Raji (cell line): Measurements from ENCODE around the gene PRUNE1.

Experiments used
- POLR2A ChIP-seq: IDR thresholded peaks from 2 replicates; pipeline ENCODE4 v1.6.1; 2011; ENCODE audit warnings: low read depth, low read length, control low read depth; ENCODE audit not compliant: insufficient read depth

The PRUNE1 gene

DNA sequence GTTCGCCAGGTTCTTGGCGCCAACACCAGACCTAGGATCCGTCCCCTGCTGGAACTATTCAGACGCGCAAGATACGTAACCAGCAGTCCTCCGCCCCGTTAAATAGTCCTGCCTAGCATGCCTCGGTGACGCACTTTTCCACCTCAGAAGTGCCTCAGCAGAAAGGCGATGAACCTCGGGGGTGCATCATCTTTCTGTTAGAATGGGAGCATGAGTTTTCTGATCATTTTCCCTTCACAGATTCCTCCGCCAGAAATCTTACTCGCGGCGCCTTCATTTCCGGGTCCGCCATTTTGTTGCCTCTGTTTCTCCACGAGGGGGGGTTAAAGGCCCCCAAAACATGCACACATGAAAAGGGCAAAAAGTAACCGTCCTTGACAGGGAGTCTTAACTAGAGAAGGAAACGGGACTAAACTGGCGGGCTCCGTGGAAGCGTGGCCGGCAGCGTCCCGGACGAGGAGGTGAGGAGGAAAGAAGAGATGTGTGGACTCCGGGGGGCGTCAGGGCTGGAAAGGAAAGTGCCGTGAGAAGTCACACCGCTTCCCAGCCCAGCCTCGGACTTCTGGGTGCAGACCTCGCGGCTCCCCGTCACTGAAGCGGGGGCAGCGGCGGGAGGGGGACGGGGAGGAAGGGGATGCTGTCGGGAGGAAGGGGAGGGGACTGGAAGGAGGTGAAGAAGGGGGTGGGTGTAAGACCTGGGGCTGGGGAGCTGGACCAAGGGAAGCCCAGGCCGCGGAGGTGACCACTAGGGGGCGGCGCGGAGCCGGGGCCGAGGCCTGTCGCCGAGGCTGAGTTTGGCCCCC is 62.4 kb downstream of the PRUNE1 start, which contains the start of gene GABPB2:
Gene GABPB2 (plus strand): TSS at position 288 of the 803 bp plus-strand sequence. CDS start 17,429 bp downstream, outside the sequence.
- peak; percentile 55 for TF ChIP-seq POLR2A

DNA sequence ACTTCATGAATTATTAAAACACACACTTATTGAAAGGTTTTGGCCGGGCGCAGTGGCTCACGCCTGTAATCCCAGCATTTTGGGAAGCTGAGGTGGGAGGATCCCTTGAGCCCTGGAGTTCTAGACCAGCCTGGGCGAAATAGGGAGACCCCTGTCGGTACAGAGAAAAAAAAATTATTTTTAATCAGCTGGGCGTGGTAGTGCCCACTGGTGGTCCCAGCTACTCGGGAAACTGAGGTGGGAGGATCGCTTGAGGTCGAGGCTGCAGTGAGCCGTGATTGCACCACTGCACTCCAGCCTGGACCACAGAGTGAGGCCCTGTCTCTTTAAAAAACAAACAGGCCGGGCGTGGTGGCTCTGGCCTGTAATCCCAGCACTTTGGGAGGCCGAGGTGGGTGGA is 64.0 kb downstream of the PRUNE1 start:
- no peak for TF ChIP-seq POLR2A
